Stimulated activated CD4-positive, alpha-beta T cell treated with anti-CD3 and anti-CD28 coated beads, Interleukin-12 subunit alpha, Interleukin-12 subunit beta, amount 100 ng/mL, for 48 hours (primary cell): ENCODE results near the gene CADM1.

Source experiments
- DNase-seq, 3 donors: peaks; one replicate each; pipeline ENCODE4 v3.0.0-alpha.2; 2020; ENCODE audit warnings: low read depth in 2 of 3, low spot score in 1 of 3

Gene CADM1

DNA sequence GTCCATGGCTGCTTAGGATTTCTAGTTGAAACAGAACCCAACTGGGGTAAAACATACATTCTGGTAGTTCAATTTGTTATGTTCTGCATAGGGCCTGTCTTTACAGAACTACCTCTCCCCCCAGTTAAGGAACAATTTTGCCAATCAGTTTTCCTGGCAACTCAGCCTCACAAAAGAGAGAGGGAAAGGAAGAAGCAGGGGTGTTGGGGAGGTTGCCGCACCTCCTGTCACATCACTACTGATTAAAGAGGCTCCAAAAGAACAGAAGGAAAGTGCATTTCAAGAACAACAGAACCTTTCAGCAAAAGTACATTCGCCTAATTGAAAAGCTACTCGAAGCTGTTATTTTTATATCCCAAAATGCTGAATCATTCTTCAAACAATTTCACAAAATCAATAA, 217.6 kb downstream of the CADM1 start:
- no peak for DNase-seq

DNA sequence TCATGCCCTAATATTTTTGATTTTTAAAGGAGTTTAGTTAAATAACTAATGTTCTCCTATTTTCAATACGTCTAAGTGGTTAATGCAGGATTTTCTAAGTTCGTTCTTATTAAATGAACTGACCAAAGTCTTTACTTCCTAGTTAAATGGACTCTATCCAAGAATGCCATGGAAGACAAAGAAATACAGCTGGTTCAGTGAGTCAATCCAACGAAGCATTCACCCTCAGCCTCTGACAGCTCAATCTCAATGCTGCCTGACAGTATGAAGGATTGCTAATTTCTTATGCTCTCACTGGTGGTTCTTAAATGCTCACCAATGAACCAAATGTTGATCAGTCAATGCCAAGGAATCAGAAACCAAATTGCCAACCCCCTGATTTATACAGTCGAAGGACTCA, 219.4 kb downstream of the CADM1 start:
- DNase-seq = no peak

DNA sequence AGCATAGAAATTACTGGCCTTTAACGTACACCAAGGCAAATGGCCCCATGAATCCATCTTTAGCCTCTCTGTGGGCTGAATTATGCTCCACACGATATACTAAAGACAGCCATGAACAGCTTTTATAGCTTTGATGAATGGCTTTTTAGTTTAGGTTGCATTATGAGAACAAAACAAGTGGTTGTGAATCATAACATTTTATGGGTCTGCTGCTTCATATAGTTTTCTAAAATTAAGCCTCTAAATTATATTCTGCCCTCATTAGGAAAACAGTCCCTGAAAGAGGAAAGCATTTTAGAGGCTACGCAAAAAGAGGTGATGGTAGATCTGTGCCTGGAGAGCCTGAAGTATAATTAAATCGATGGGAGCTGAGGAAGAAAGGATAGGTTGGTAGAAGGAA, 221.3 kb downstream of the CADM1 start:
- no peak for DNase-seq

DNA sequence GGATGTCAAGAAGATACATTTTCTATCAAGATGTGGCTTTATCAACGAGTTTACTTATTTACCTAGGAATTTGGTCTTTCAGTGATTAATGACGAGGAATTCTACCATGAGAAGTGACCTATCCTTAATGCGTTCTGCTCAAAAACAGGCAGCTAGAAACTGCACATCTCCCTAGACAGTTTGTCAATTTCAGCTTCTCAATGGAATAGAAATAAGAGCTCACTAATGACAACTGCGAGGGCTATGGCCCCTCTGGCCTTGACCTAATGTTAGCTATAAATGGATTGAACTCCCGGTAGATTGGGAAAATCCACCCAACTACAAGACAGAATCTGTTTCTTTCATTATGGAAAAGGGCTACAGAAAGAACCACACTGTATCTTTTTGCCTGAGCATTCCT, 223.4 kb downstream of the CADM1 start:
- DNase-seq = no peak

DNA sequence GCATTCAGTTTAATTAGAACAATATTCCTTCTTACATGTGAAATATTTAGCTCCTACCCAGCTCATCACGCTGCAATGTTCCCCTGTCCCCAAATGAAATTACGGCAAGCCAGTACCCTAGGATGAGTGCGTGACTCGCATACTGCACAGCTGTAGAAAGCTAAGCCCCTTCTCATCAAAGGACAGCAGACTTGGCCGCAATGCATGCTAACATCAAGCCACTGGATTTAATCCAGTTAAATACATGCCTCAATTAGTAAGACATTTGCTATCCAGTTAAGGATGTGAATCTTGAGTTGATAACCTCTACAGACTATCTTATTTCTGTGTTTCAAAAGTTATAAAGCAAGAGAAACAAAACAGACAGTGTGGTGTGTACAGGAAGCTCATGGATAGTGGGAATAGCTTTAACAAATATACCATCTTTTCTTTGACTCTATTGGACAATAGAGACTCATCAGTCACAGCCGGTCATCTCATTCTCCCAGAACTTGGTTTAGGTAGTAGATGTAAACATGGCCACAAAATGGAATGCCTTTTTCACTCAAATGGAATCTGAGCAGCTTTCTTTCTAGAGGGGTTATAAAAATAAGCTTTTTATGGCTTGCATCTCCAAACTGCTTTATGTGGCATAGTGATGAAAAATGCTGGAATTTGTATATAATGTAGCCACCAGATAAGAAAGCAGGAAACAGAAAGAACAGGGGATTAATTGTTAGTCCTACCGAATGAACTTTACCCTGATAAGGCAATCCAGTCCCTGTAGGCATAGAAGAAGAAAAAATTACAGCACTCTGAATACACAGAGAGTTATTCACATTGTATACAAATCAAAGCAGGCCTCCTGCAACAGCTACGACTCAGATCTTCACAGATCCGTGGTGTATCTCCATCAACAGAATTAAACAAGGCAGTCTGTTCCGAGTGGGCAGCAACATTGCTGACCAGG, 224.1 kb downstream of the CADM1 start:
- DNase-seq = no peak

DNA sequence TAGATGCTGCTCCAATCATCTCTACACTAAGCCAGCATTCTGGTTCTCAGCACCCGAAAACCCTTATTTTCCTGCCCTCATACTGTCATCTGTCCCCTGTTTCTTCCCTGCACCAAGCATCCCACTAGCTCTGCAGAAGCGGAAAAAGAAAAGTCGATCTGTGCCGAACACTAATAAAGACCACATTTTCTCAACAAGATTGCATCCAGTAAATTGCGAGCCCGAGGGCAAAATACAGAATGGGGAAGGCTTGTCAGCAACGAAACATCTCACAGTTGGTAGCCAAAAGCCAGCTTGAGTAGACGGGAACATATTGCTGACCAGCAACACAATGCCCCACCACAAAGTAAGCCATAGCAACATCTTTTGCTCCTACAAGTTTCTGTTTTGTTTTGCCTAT, 227.4 kb downstream of the CADM1 start:
- DNase-seq = no peak

DNA sequence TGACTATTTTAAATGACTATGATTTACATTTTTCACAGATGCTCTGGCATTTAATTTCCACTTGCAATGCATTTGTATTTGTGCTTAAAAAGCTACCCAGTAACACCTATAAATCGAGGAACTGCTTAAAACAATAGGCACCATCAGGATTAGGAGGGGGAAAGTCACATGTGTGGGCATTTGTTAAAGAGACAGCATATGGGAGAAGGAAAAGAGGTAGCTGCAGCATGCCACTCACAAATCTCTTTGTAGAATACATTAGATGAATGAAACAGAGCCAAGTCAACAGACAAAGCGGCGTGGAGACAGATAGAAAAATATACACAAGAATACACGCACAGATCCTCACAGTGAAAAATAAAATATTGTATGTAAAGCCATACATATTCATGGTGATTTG, 228.0 kb downstream of the CADM1 start:
- no peak for DNase-seq

DNA sequence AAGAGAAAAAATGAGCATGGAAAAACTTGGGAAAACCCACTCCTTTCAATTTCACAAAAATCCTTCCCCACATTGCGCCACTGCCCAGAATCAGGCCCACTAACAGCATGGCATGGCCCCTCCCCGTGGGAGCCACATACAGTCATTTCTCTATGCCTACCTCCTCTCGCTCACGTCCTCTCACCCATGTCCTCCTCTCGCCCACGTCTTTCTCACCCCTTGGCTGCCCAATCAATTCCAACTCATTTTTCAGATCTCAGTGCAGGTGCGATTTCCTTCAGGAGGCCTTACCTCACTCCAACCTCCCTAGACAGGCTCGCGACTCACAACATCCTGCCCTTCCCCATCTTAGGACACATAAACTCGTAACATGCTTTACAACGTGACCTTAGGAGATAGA, 229.2 kb downstream of the CADM1 start:
- no peak for DNase-seq

DNA sequence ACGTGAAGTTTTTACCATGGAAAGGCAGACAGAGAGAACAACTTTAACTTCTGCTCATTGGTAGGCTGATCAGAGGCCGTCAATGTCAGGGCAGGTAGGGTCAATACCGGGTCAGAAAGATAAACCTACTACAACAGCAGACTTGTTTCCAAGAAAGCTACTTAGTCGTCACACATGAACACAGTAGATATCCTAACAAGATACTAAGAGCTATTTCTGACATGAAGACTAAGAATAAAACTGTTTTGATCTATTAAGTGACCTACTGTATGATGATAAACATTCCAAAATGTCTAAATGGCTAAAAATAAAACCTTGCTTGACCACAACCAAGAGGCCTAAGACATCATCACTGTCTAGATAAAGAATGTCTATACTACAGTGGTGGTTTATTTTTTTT, 231.3 kb downstream of the CADM1 start:
- no peak for DNase-seq

DNA sequence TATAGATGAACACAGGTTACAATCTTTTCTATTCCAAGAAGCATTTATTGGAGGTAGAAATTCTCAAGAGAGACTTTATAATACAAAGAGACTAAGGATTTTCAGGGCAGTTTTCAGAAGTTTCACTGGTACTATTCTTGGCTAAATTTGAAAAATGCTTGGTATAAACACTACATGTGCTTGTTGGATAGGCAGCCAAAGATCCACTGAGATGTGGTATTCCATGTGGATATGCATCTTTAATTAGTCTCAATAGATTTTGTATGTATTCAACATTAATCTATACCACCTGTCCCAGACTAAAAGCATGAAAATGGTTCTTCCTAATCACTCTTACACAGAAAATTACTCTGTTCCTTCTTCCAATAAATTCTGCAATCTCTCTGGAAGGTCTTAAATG, 232.6 kb downstream of the CADM1 start:
- no peak for DNase-seq

DNA sequence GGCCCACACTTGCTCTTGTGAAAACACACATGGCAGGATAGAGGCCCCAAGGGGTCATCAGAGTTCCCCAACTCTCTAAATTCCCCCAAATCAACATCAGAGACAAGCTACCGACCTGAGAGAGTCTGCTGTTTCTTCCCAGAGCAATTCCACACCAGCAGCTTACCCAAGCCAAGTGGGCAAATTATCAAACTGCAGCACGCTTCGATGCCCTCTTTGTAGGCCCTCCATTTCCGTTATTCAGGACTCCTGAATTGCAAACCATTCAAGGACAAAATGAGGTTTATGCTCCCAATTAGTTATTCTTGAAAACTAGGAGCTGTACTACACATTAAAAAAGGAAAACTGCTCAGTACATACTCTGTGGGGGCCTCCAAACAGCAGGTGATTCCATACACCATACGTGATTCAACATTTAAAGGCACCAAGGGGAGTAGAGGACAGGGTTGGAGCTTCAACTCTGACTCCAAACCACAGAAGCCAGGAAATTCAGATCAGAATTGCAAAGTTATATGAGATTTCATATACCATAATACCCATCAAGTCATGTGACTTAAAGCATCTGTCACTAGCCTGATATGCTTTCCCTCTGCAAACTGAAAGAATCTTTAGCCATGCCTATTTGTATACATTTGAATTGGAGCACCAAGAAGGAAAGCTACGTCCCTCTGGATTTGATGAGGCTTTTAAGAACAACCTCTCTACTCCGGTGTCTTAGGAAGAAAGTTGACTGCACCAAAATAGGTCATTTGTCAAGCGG, 234.8 kb downstream of the CADM1 start:
- DNase-seq = no peak

DNA sequence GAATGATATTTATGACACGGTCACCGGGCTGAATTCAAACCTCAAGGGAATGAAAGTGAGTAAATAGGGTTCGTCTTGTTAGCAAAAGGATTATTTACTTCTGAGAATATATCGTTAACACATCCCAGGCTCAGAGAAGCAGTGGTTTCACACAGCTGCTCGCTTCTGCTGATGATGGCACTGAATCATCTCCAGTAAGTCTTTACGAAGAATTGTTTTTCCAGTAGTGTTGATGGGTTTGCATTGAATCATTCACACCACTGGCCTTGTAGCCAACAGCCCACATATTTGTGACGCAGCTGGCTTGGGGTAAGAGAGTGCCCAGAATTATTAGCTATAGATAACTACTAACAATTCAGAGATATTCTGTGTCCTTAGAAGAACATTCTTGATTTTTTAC, 236.3 kb downstream of the CADM1 start:
- no peak for DNase-seq

DNA sequence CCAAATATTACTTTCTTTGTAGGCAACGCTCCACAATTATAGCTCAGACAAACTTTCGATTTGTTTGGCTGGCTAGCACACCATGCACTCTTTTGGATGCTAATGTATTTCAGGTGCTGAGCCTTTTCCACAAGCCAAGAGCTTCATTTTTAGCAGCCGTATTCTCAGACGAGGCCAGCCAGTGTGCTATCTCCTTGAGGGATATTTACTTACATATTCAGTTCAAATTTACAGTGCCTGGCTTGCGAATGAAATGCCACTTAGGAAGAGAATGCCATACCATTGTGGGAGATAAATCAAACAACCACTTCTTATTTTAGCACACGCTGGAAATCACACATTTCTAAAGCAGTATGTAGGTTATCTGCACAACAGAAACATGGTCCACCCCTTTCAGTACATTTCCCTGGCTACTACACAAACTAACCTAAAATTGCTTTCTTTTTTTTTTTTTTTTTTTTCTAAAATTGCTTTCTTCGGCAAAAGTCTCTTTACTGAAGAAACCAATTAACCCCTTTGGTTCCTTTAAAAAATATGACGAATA, 236.9 kb downstream of the CADM1 start:
- no peak for DNase-seq

DNA sequence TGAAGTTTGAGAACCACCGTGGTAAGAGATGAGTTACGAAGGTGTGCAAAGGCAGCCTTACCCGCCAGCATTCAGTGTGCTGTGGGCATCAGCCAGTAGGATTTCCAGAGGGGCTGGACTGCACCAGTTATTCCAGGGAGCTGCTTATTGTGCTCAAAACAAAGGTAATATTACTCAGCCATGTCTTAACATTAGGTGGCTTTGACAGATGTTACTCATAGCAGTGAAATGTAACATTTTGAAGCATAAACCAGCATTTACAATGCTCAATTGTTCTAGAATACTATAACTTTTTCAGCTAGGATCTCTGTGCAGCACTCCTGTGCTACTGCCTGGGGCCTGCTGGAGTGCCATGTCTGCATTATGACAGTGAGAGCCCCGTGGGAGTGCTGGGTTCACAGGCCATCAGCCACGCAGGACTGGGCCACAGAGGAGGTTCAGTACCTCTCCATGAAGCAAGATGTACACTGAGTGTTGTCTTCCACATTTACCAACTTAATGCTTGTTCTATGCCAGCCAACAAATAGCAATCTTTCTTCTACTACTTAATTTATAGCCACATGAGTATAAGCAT, 238.1 kb downstream of the CADM1 start:
- no peak for DNase-seq

DNA sequence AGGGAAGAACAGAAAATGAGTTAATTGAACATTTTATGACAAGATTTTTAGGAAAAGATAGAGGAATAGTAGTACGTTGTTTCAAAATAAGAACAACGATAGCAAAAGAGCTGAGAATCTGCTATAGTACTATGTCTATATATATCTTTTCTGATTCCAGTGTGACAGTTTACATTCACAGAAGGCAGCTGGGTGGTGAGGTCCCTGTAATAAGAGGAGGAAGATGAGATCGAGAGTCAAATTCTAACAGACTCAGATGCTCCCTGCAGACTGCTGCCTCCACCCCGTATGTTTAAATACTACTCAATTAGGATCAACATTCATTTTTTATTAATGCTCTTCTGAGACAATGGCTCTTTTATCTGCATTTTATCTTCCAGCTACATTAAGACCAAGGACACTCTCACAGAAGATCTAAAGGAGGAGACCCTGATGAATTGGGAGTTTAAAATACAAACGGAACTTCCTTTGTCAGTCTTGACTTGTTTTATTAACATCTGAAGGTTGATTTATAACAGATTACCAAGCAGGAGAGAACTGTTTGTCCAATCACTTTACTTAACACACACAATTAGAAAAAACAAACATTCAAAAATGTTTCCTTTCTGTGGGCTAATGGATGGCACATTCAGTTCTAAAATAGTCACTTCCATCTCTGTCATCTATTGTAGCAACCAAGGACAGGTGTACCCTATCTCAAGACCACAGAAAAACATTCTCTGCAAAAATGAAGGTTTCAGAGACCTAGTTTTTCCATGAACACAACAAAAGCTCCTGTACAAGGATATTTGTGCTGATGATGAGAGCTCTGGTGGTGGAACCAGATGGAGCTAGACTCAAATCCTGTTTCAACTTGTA, 240.2 kb downstream of the CADM1 start:
- DNase-seq = no peak

DNA sequence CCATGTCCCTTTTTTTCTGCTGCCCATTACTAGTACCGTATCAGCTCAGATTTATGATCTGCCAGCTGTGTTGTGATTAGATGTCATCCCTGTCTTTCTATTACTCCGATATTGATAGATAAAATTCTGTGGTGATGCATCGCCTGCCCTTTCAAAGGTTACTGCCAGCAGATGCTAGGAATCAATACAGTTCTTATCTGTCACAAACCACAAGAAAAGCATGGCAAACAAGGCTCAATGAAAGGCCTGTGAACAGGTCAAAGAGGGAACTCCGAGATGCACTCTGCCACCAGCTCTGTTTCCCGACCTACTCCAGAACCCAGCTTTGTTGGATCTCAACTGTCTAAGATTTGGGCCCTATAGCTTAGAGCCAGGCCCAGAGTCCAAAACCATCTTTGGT, 246.0 kb downstream of the CADM1 start:
- no peak for DNase-seq

DNA sequence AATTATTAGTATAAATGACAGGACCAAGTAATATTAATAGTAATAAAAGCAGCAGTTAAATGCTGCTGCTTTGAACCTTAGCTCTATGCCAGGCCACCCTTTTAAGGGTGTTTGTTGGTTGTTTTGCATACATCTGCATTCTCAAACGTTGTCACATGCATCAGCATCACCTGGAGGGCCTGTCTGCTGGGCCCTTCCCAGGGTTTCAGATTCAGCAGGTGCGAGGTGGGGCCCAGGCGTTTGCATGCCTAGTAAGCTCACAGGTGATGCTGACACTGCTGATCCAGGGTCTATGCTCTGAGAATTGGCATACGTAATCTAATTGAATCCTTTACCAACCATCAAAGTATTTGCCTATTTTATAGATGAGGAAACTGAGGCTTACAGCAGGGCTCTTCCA, 246.5 kb downstream of the CADM1 start:
- no peak for DNase-seq

DNA sequence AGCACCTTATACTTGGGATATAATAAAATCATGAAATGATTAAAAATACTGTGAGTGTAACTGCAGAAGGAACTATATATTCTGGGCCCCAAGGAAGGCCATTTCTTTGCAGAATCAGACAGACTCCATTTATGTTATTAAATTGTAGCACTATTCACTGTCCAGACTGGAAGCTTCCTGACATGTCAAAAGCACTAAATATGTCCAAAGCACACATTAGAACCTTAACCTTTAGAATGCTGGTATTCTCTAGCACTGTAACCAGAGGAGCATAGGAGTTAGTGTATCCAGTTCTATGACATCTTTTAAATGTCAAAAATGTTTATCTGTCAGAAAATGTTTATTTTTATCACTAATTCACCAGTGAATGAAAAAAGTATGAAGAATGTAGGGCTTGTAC, 246.9 kb downstream of the CADM1 start:
- DNase-seq = no peak

DNA sequence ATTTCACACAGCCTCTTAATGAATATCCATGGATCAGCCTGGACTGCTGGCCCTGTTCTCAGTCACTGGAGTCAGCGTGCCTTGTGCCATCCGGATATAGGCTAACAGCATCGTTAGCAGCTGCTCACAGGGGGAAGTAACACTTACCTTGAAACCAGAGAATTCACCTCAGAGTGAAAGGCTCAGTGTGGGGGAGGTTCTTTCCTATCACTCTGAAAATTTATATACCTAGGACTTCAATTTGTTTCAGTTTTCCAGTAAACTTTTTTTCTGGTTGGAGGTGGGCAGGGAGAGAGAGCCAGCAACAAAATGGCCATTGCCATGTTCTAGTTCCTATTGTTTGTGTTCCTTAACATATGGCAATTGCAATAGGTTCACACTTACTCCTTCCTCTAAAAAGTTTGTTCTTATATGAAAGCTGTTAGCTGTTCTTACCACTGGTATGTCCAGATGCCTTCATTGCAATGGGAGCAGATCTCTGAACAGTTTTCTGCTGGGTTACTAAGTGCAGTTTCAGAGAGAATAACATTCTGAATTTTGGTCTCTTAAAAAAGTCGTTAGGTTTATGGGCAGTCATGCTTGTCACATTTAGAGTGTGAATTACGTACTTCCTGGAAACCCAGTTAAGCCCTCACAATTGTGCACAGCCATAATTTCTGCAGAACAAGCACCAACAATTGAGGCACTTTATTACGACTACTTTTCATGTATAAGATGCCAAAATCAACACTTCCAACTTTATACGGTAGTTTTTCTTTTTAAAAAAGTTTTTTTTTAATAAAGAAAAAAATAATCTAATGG, 247.6 kb downstream of the CADM1 start:
- no peak for DNase-seq
